Islet of Langerhans (tissue), 1 donor: ENCODE results near the gene SPPL3.

Experiments used
- FAIRE-seq: peaks from one replicate; lab custom pipeline; 2011; peaks lifted over from hg19 to GRCh38; lab: Jason Lieb, UNC

The SPPL3 gene

GRCh38 chr12:120774169-120774916 is 129.8 kb downstream of the SPPL3 start:
- peak; percentile 5 for FAIRE-seq

GRCh38 chr12:120771097-120771496 is 133.1 kb downstream of the SPPL3 start:
- no peak for FAIRE-seq

DNA sequence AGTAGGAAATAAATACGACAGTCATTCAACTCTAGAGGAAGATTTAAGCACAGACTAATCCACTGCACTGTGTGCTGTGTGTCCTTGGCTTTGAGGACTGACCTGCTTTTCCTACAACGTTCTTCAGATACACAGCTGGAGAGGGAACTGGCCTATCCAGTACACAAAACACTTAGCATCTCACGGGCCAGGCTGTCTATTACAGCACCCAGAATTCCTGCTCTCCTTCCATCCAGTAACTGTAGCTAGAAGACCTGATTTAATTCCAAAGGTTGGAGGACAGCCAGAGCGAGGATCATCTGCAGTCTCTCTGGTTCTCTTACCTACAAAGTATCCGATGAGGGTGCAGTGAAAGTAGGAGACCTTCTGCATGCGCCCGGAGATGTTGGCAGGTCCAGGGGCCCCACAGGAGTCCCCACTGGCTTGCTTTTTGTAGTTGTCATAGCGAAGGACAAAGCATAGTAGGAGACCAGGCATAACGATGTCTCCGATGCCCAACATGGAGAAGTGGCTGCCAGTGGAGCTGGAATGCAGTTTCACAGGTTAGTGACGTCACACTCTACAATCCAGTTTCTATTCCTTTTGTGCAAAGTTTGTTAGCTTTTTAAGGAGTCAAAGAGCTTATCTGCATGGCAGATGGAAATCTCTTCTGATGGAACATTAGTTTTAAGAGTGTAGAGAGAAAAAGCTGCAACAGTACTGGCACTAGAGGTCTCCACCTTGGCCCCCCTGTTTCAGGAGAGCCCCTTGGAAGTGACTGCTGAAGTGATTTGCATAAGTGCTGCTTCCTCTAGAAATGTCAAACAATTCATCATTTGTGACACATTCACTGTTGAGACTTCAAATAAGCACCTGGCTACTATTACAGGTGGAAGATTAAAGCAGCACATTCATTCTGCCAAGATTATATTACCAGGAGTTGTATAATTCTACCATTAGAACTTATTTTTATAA is 136.8 kb downstream of the SPPL3 start:
- no peak for FAIRE-seq

- no peak for FAIRE-seq
Measured at GRCh38 chr12:120766566-120766965, 137.6 kb downstream of the SPPL3 start.

DNA sequence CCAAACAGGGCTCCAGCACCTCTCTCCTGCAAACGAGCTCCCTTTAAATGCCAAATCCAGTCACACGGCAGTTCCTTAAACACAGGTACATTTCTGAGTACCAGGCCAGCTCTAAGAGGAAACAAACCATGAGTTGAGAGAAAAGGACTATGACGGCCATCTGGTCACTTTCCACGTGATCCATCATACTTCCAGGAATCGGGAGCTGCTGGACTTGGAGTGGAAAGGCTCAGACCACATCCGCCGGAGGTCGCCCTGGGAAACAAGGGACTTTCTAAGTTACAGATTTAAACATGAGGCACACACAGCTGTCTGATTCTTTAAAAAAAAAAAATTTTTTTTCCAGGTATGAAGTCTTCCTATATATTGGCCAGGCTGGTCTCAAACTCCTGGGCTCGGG is 139.3 kb downstream of the SPPL3 start:
- no peak for FAIRE-seq

- FAIRE-seq: no peak
Measured at GRCh38 chr12:120763250-120763649, 140.9 kb downstream of the SPPL3 start.

DNA sequence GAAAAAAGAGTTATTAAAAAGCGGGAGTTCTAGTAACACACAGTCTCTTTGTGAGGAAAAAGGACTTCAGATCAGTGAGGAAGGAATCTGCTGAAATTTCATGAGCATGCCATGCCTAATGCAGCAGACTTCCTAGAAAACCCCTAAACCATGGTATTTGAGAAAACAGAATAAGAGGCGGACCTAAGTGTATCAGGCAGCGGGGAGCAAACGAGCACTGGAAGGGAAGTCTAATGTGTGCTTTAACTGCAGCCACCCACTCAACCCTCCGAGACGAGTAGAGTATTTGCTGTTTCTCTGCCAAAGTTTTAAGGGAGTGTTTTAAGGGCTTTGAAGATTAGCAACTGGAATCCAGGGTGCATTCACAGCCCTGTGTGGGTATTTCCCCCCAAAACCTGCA is 142.1 kb downstream of the SPPL3 start:
- FAIRE-seq: no peak

GRCh38 chr12:120761519-120761934 is 142.6 kb downstream of the SPPL3 start:
- peak; percentile 55 for FAIRE-seq

DNA sequence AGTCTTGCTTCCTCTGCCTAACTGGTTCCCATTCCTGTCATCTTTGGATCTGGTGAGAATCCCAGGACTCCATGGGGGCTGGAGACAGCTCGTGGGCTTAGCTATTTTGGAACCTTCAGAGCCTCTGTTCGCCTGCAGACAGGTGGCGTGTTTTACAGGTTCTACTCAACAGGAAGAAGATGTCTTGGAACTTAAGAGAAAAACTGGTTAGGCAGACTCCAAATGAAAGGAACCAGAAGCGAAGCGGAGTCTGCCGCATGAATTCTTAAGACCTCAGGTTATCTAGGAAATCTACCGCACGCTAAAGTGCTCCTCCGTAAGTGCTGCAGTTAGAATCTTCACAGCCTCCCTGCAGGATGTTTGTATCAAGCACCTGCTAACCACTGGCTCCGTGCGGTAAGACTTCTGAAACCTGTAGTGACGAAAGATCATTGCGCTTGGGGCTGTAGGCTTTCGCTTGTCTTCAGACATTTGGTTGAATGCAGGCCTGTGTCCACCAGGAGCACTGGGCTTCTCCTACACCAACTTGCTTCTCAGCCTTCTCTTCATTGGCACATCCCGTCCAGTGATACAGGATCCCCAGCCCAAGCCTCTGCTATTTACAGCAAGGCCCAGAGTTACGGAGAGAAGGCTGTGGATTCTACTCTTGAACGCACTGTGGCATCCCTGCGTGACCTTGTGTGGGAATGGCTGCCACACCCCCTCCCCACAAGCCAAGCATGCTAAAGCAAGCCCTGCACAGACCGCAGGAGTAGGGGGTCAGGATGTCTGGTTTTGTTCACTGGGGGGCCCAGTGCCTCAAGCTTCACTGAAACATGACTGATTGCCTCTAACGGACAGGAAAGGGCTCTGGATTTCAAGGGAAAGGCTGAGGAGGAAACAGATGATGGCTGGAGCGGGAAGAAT is 143.6 kb downstream of the SPPL3 start:
- FAIRE-seq: no peak

- no peak for FAIRE-seq
Measured at GRCh38 chr12:120759591-120760348, 144.4 kb downstream of the SPPL3 start.

DNA sequence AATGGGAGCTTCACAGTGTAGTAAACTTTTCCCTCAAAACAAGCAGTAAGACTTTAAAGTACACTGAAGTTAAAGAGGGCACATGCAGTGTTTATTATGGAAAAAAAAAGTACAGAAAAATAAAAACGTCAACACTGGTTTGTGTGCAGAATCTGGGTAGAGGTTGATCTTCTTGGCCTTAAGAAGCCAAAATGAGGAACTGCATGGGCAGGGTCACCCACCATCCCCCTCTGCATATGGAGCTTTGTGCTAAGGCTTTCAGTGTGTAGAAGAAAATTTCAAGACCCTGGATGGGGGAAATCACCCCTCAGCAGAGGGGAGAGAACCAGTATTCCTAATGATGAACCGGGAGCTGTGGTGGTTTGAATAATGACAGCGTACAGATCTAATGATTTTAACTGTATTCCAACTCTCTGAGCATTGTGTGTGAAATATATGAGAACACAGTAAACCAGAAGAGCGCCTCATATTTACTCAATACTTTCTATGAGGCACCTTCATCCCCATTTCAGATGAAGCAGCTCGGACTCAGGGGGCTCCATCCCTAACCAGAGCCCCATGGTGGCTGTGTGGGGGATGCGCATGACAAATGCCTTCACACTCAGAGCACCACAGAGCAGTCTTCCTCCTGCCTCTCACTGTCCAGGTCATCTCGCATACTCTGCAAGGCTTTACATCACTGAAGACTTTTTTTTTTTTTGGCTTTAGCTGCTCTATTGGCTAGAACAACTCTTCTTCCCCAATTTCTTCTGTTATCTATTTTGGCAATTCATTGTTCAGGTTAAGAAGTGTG is 145.2 kb downstream of the SPPL3 start:
- no peak for FAIRE-seq

GRCh38 chr12:120757949-120758348 is 146.2 kb downstream of the SPPL3 start:
- no peak for FAIRE-seq

GRCh38 chr12:120757226-120757742 is 146.9 kb downstream of the SPPL3 start:
- FAIRE-seq: no peak

DNA sequence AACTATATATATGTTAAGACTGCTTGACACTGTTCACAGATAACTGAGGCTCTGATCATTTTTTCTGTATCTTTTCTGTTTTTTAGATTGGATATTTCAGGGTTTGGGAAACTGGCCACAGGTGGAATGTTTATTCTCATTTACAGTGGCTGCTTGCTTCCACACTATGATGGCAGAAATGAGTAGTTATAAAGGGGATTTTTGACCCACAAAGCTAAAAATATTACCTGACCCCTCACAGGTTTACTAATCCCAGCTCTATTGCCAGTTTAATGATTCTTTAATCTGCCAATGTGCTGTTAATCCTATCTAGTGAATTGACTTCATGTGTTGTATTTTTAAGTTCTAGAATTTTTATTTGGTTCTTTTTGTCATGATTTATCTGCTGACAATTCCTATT is 148.9 kb downstream of the SPPL3 start:
- no peak for FAIRE-seq

DNA sequence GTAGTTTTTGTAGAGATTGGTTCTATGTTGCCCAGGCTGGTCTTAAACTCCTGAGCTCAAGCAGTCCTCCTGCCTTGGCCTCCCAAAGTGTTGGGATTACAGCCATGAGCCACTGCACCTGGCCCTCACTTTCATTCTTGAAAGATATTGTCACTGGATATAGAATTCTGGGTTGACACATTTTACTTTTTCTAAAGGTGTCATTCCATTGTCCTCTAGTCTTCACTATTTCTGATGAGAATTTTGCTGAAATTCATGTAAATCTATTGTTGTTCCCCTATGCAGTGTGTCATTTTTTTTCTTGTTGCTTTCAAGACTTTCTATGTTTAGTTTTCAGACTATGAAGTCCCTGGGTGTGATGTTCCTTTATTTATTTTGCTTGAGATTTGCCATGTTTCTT is 149.4 kb downstream of the SPPL3 start:
- no peak for FAIRE-seq

DNA sequence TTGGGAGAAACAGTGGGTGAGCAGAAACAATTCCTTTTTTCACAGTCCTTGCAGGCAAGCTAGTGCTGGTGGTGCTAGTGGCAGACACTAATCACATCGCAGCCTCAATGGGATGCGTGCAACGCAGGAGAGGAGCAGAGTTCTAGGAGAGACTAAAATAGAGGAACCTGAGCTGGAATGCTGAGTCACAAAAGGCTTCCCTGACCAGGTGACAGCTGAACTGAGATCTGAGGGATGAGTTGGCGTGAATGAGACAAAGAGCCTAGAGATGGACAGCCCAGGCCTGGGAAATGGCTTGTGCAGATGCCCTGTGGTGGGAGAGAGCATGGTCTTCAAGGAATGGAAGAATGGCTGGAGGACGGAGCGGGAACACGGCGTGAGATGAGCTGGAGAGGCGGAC is 152.8 kb downstream of the SPPL3 start:
- FAIRE-seq: no peak

DNA sequence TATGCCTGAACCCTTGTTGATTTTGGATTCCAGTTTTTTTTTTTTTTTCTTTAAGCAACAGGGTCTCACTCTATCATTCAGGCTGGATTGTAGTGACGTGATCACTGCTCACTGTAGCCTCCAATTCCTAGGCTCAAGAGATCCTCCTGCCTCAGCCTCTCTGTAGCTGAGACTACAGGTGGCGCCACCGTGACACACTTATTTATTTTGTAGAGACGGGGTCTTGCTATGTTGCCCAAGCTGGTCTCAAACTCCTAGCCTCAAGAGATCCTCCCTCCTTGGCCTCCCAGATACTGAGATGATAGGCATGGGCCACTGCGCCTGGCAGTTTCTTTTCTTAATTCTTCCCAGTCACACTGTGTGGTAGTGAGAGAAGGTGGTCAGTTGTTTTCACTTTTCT is 153.4 kb downstream of the SPPL3 start:
- FAIRE-seq: no peak

- FAIRE-seq: no peak
Measured at GRCh38 chr12:120749256-120749655, 154.9 kb downstream of the SPPL3 start.

DNA sequence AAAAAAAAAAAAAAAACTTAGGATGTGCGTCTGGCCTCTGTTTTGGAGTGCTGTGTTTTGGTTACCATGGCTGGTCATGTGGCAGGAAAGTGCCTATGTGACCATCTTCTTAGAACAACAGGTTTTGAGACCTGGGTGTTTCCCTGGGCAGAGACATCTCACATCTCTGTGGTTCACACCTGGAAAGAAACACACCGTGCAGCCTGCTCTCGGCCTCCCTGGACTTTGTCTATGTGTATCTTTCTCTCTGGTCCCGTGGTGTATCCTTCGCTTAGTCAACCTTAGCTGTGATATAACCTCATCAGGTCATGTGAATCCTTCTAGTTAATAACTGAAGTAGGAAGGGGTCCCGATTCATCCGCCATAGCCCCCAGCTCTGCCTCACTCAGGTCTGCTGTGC is 155.9 kb downstream of the SPPL3 start:
- FAIRE-seq: no peak

DNA sequence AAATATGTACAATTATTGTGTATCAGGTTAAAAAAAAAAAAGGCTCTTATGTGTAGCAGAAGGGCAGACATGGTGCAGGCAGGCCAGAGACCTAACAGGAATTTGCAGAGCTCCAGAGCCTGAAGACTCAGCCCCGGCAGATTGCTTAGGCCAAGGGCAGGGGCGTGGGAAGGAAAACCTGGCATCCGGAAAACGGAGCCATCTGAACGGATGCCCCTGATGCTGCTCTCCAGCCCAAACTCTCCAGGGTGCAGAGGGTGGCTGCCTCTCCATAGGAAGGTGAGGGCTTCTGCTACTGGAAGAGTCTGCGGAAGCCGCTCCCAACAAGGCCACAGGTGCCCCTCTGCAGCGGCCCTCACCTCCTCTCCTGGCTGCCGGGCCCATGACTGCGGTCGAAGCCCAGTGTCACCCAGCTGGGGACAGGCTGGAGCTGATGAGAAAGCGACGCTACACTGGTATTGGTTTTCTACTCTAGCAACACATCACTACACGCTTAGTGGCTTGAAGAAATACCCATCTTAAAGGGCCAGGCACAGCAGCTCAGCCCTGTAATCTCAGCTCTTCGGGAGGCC is 159.2 kb downstream of the SPPL3 start:
- no peak for FAIRE-seq
